PFSK-1 (cell line): ENCODE data around the gene TMEM132D.

Experiments used
- FOXP2 ChIP-seq: optimal IDR thresholded peaks from 2 replicates; pipeline ENCODE3; 2011; ENCODE audit warnings: borderline replicate concordance, control low read depth, inconsistent platforms; ENCODE audit not compliant: insufficient read depth; ENCODE audit errors: extremely low read length, extremely low read depth
- POLR2AphosphoS5 ChIP-seq: IDR thresholded peaks from 2 replicates; pipeline ENCODE4 v1.6.1; 2012; ENCODE audit warnings: low read depth, mild to moderate bottlenecking, control low read depth, low read length, moderate library complexity
- REST ChIP-seq, 2 experiments: IDR thresholded peaks; 2 replicates each; pipeline versions ENCODE4 v1.6.1 to v1.8.0; 2011 to 2012; ENCODE audit warnings: low read depth in 2 of 2, low read length in 2 of 2, control low read depth in 1 of 2, inconsistent platforms in 1 of 2, mild to moderate bottlenecking in 1 of 2, moderate library complexity in 1 of 2; ENCODE audit not compliant: insufficient read depth in 1 of 2
- SIN3A ChIP-seq: IDR thresholded peaks from 2 replicates; pipeline ENCODE4 v1.6.1; 2012; ENCODE audit warnings: mild to moderate bottlenecking, low read length, moderate library complexity, borderline replicate concordance; ENCODE audit not compliant: insufficient read depth
- TAF1 ChIP-seq: IDR thresholded peaks from 2 replicates; pipeline ENCODE4 v1.6.1; 2012; ENCODE audit warnings: low read length, control low read depth, borderline replicate concordance; ENCODE audit not compliant: insufficient read depth

TMEM132D gene

DNA sequence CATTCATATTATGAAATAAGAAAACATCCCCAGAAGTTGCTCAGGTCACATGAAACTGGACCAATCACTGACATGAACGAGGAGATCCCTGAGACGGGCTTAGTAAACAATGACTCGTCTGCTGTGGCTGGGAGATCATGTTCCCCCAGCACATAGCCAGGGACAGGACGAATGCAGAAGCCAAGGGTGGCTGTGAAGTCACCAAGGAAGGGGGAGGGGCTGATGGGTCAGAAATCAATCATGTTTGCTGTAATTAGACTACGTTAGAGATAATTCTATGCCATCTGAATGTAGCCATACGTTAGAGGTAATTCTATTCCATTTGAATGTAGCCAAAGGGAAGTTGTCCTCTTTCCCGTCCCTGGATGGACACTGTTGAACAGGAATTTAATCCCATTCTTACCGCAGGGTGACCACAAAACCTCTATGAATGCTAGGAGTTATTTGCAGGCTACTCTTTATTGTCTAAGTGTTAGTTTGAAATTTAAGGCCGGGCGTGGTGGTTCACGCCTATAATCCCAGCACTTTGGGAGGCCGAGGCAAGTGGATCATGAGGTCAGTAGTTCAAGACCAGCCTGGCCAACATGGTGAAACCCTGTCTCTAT lies 332.9 kb downstream of the TMEM132D start:
- no peak for TF ChIP-seq FOXP2
- TF ChIP-seq TAF1: no peak
- no peak for TF ChIP-seq SIN3A
- TF ChIP-seq REST (IDR thresholded peaks at IDR 0.05; ENCODE audit: insufficient read depth in 1 of 2, low read depth in 2 of 2, low read length in 2 of 2): no peak
- no peak for TF ChIP-seq POLR2AphosphoS5

- TF ChIP-seq FOXP2: no peak
- TF ChIP-seq POLR2AphosphoS5: no peak
- TF ChIP-seq REST (IDR thresholded peaks at IDR 0.05; ENCODE audit: insufficient read depth in 1 of 2, low read depth in 2 of 2, low read length in 2 of 2): no peak
- TF ChIP-seq TAF1: no peak
- no peak for TF ChIP-seq SIN3A
Observed at GRCh38 chr12:129566800-129567199, 337.0 kb downstream of the TMEM132D start.

- TF ChIP-seq POLR2AphosphoS5 (no peak), SIN3A (no peak), FOXP2 (no peak), REST (IDR thresholded peaks at IDR 0.05; ENCODE audit: insufficient read depth in 1 of 2, low read depth in 2 of 2, low read length in 2 of 2) (no peak), TAF1 (no peak)
Observed at GRCh38 chr12:129564768-129565167, 339.1 kb downstream of the TMEM132D start.

GRCh38 chr12:129563266-129563665 lies 340.6 kb downstream of the TMEM132D start:
- TF ChIP-seq TAF1: no peak
- no peak for TF ChIP-seq REST (IDR thresholded peaks at IDR 0.05; ENCODE audit: insufficient read depth in 1 of 2, low read depth in 2 of 2, low read length in 2 of 2)
- no peak for TF ChIP-seq SIN3A

DNA sequence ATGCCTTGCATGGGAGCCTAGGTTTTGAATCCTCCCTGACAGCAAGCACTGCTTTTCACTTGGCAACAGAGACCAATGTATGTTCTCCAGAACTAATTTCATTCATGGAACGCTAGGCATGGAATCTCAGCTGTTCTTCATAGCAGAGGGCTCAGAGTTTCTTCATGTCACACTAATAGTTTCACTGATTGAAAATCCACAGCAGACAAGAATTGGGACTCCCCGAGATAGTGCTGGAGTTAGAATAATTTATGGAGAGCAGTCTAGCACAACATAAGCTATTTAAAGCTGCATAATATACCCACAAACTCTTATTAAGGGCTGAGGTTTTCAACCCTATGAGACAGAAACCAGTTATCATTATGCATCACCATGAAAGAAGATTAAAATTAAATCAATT lies 342.5 kb downstream of the TMEM132D start:
- TF ChIP-seq REST (IDR thresholded peaks at IDR 0.05; ENCODE audit: insufficient read depth in 1 of 2, low read depth in 2 of 2, low read length in 2 of 2): no peak
- TF ChIP-seq POLR2AphosphoS5: no peak
- TF ChIP-seq FOXP2: no peak
- TF ChIP-seq SIN3A: no peak
- no peak for TF ChIP-seq TAF1
